ENCODE results near the gene DGKQ.

DGKQ gene

DNA sequence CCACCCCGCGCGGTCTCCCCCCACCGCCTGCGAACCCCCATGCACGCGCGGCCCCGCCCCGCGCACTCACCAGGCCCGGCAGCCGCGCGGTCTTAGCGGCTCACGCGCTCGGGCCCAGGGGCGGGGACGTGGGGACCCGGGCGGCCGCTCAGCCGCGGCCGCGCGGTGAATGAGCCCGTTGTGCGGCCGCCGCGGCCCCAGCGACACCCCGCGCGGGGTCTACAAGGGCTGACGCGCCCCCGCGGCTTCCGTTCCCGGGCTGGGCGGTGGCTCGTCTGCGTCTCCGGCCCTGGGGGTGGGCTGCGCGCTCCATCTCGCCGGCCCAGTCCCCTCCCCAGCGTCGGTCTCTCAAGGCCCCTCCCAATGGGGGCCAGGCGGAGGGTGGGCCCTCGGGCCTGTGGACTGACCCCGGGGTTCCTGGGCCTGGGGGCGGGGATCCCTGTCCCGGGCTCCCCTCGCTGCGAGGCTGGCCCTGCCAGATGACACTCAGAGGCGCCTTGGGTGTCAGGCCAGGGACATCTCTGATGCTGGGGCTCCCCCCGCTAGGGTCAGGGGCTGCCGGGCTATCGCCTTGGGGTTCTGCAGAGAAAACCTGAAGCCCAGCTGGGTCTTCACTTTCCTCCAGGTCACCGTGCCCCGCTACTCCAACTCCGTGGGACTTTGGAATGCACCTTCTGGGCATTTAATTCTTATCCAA, 24.2 kb upstream of the DGKQ start:
- no peak for DNase-seq (ENCODE audit: insufficient read length, low spot score)
- FAIRE-seq = no peak
- TF ChIP-seq SPI1 (IDR thresholded peaks at IDR 0.05; ENCODE audit: low read depth, low read length) = no peak
- TF ChIP-seq POLR2AphosphoS5 (IDR thresholded peaks at IDR 0.05; ENCODE audit: low read depth, low read length) = no peak
- TF ChIP-seq POLR2A (IDR thresholded peaks at IDR 0.05; ENCODE audit: low read depth, low read length) = no peak
- TF ChIP-seq TAF1 (IDR thresholded peaks at IDR 0.05; ENCODE audit: low read depth, low read length) = no peak
- no peak for TF ChIP-seq POU2F2 (IDR thresholded peaks at IDR 0.05; ENCODE audit: low read depth, low read length)

DNA sequence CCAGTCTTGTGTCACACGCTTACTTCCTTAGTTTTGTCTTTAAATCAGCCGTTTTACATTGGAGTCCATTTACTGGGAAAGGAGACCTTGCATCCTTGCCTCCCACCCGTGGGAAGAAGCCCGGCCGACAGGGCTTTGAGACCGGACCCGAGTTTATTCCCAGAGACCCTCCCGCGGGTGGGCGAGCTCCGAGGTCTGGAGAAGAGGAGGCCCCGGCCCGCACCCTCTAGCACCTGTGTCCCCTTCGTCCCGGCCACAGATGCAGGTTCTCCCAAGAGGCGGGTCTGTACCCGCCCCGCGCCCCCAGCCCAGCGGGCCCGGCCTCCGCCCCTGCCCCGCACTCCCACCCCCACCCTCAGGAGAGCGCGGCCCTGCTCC, 23.6 kb upstream of the DGKQ start:
- no peak for DNase-seq (ENCODE audit: insufficient read length, low spot score)
- FAIRE-seq = no peak
- no peak for TF ChIP-seq POU2F2 (IDR thresholded peaks at IDR 0.05; ENCODE audit: low read depth, low read length)

GRCh38 chr4:996030-996996, 22.9 kb upstream of the DGKQ start:
- TF ChIP-seq POU2F2 (IDR thresholded peaks at IDR 0.05; ENCODE audit: low read depth, low read length) (no peak), POLR2AphosphoS5 (IDR thresholded peaks at IDR 0.05; ENCODE audit: low read depth, low read length) (no peak), POLR2A (IDR thresholded peaks at IDR 0.05; ENCODE audit: low read depth, low read length) (no peak), SPI1 (IDR thresholded peaks at IDR 0.05; ENCODE audit: low read depth, low read length) (no peak), TAF1 (IDR thresholded peaks at IDR 0.05; ENCODE audit: low read depth, low read length) (no peak), PAX5 (IDR thresholded peaks at IDR 0.05; ENCODE audit: insufficient read depth, low read length, severe bottlenecking) (no peak)
- DNase-seq (ENCODE audit: insufficient read length, low spot score) = no peak
- no peak for FAIRE-seq

DNA sequence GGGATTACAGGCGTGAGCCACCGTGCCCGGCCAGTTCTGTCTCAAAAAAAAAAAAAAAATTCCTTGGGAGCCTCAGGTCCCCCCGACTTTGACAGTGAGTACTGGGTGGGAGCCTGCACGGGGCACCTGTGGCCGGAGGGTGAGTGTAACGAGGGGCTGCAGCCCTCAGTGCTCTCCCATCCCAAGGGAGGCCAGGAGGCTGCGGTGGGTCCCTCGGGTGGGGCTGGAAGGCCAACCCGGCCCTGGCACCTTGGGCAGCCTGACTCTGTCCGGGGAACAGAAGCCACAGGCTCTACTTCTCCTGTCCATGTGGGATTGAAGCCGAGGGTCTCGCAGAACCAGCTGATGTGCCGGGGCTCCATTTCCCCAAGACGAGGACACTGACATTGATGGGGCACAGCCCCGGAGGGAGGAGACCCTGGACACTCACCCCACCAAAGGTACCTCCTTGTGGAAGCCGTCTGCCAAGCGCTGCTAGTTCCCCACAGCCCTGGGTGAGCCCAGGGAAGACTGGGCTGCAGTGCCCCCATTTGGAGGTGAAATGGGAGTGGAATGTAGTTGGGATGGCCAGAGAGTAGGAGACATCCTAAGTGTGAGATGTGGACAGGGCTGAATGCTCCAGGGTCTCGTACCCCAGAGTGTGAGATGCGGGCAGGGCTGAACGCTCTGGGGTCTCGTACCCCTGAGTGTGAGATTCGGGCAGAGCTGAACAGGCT, 22.1 kb upstream of the DGKQ start:
- DNase-seq (ENCODE audit: insufficient read length, low spot score) (no peak), FAIRE-seq (no peak)
- no peak for TF ChIP-seq POU2F2 (IDR thresholded peaks at IDR 0.05; ENCODE audit: low read depth, low read length)
- TF ChIP-seq TAF1 (IDR thresholded peaks at IDR 0.05; ENCODE audit: low read depth, low read length) = no peak

DNA sequence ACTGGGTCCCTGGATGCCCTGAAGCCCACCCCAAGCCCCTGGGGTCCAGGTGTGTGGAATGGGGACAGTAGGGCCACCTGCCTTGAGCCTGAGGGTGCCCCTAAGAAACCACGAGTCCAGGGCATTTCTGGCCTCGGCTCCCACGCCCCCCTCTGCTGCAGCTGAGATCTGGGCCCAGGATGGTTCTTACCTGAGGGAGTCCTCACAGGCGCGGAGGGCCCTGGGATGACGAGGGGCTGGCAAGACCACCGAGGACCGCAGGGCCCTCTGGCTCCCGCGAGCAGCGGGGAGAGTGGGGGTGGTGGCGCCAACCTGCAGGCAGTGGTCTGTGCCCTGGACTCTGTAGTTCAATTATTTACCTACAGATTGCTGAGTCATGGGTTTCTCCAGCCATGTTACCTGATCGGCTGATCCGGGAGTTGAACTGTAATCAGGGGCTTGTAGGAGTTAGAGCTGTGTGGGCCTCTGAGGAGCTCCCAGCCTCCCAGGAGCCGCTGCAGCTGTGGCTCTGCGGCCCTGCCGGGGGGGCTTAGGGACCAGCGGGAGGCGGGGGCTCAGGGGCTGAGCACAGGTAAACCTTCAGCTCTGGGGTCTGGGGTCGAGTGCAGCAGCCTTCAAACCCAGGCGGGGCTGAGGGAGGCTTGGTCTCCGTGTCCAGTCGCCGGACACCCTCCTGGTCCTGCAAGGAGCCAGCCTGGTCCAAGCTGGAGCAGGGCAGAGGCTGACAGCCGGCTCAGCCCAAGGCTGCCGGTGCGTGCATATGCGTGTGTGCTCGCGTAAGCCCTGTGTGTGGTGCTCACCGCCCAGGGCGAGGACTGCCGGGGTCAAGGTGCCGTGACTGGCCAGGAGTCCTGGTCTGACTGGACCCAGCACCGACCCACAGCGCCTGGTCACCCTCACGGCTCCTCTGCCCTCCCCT, 20.0 kb upstream of the DGKQ start, which contains the start of gene SLC26A1:
Gene SLC26A1, minus strand, starts transcription at position 294 of the 919 bp plus-strand sequence. CDS start 1,701 bp downstream, outside the sequence.
- FAIRE-seq (no peak), DNase-seq (ENCODE audit: insufficient read length, low spot score) (no peak)

DNA sequence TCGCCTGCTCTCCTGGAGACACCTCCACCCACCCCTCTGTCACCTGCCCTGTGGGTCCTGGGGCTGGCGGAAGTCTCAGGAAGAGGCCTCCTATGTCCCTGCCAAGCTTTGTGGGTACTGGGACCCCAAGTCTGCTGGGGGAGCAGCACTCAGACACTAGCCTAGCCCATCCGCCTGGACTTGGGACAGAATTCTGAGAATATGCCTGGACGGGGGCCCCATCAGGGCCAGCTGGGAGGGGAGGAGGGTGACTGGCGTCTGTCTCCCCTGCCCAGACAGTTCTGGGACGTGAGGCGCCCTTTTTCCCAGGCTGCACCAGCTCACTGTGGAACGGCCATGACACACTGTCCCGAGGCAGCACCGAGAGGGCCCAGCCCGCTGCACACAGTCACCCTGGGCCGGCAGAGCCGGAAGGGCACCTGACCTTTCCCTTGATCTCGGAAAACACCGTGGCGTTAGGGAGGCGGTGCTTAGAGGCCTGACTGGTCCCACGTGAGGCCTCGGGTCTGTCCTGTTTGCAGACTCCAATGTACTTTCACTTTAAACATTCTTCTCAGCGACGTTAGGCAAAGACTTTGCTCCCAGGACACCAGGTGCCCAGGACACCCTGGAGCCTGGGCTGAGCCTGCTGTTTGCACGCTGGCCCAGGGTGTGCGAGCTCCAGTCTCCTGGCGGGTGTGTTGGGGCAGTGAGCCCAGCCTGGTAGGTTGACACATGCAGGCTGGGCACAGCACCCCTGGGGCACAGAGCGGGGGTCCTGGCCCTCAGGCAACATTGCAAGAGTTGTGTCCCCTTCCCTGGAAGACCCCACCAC, 19.1 kb upstream of the DGKQ start:
- DNase-seq (ENCODE audit: insufficient read length, low spot score) (no peak), FAIRE-seq (no peak)
- TF ChIP-seq POLR2A (IDR thresholded peaks at IDR 0.05; ENCODE audit: low read depth, low read length) (no peak), PAX5 (IDR thresholded peaks at IDR 0.05; ENCODE audit: insufficient read depth, low read length, severe bottlenecking) (no peak), TAF1 (IDR thresholded peaks at IDR 0.05; ENCODE audit: low read depth, low read length) (no peak), POU2F2 (IDR thresholded peaks at IDR 0.05; ENCODE audit: low read depth, low read length) (no peak), SPI1 (IDR thresholded peaks at IDR 0.05; ENCODE audit: low read depth, low read length) (no peak), POLR2AphosphoS5 (IDR thresholded peaks at IDR 0.05; ENCODE audit: low read depth, low read length) (no peak)

More for the DNA sequence above, 20.0 kb upstream of the DGKQ start, which contains the start of gene SLC26A1:
- TF ChIP-seq TAF1 (IDR thresholded peaks at IDR 0.05; ENCODE audit: low read depth, low read length) (no peak), POU2F2 (IDR thresholded peaks at IDR 0.05; ENCODE audit: low read depth, low read length) (no peak), POLR2AphosphoS5 (IDR thresholded peaks at IDR 0.05; ENCODE audit: low read depth, low read length) (no peak), PAX5 (IDR thresholded peaks at IDR 0.05; ENCODE audit: insufficient read depth, low read length, severe bottlenecking) (no peak), POLR2A (IDR thresholded peaks at IDR 0.05; ENCODE audit: low read depth, low read length) (no peak), SPI1 (IDR thresholded peaks at IDR 0.05; ENCODE audit: low read depth, low read length) (no peak)

DNA sequence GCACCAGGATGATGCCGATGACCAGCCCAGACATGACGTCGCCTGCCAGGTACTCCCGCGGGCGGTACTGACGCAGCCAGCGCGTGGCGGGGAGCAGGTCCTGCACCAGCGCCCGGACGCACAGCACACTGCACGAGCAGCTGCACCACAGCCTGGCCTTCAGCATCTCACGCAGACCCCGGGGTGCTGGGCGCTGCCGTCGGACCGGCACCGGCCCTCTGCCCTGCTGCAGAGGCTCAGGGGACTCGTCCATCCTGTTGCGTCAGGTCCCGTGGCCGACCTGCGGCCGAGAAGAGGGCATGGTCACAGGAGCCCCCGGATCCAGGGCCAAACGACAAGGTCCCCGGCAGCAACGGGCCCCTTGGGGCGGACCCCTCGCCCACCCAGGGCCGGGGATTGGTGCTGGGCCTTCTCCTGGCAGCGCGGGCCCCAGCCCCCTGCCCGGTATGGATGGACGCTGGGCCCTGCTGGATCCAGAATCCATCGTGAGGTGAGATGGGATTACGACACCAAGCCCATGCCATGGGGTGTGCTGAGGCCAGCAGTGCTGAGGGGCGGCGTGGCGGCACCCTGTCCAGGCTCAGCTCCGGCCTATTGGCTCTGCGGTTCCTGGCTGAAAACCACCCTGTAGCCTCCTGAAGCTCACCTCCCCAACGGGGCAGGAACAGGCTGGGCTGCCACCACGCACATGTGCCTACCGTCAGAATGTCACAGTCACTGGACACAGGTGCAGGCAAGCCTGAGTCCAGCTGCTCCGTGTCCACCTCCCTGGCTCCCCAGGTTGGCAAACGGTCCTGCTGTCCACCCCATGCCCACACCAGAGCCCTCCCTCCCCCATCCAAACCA, 18.3 kb upstream of the DGKQ start:
- no peak for TF ChIP-seq TAF1 (IDR thresholded peaks at IDR 0.05; ENCODE audit: low read depth, low read length)
- TF ChIP-seq POU2F2 (IDR thresholded peaks at IDR 0.05; ENCODE audit: low read depth, low read length) = no peak
- TF ChIP-seq POLR2A (IDR thresholded peaks at IDR 0.05; ENCODE audit: low read depth, low read length) = no peak
- TF ChIP-seq PAX5 (IDR thresholded peaks at IDR 0.05; ENCODE audit: insufficient read depth, low read length, severe bottlenecking) = no peak
- no peak for TF ChIP-seq SPI1 (IDR thresholded peaks at IDR 0.05; ENCODE audit: low read depth, low read length)
- no peak for TF ChIP-seq POLR2AphosphoS5 (IDR thresholded peaks at IDR 0.05; ENCODE audit: low read depth, low read length)
- DNase-seq (ENCODE audit: insufficient read length, low spot score) (no peak), FAIRE-seq (no peak)
